ENCODE measurements around the gene SPINT2.
A peak's percentile ranks its signal among the peaks of the same experiment; 100 is the strongest.

SPINT2 gene

DNA sequence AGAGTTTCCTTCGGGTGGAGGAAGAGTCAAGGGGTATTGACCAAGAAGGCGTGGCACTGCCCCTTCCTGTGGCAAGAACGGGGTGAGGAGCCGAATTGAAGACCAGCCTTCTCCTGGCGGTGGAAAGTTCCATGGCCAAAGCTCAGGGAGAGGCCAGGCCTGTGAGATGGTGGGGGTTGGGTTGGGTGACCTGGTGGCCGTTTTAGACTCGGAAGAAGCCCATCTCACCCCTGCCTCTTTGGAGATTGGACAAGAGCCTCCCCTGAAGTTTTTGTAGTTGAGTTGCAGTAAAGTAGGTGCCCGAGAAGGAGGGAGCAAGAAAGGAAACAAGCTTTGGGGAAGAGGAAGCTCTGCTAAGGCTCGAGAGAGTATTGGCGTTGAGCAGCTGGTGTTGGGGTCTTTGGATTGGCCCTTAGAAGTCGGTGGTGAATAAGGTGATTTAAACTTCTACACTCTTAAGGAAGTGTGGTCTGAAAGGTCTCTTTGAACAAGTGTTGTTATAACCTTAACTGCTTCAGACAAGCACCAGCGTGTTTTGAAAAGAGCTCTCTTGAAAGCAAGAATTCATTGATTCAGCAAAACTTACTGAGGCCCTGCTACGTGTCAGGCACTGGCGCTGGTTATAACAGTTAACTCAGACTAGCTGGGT is 964 bp downstream of the SPINT2 start:
- DNase-seq = no peak
- intact Hi-C loops (cut with DNase I) = no loop called here

DNA sequence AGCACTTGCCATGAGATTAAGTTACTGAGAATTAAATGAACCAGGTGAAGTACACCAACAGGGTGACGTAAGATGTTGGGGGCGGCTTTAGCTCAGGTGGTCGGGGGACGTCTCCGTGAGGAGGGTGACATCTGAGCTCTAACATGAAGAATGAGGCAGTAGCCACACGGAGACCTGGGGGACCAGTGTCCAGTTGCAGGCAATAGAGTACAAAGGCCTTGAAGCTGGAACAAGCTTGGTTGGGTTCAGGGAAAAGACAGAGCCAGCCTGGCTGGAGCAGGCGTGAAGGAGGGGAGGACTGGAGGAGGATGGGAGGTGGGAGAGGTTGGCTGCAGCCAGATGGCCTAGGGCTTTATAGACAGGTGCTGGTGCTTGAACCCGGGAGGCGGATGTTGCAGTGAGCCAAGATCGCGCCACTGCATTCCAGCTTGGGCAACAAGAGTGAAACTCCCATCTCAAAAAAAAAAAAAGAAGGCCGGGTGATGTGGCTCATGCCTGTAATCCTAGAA is 1.6 kb downstream of the SPINT2 start:
- intact Hi-C loops (cut with DNase I) = no loop called here
- DNase-seq = no peak

DNA sequence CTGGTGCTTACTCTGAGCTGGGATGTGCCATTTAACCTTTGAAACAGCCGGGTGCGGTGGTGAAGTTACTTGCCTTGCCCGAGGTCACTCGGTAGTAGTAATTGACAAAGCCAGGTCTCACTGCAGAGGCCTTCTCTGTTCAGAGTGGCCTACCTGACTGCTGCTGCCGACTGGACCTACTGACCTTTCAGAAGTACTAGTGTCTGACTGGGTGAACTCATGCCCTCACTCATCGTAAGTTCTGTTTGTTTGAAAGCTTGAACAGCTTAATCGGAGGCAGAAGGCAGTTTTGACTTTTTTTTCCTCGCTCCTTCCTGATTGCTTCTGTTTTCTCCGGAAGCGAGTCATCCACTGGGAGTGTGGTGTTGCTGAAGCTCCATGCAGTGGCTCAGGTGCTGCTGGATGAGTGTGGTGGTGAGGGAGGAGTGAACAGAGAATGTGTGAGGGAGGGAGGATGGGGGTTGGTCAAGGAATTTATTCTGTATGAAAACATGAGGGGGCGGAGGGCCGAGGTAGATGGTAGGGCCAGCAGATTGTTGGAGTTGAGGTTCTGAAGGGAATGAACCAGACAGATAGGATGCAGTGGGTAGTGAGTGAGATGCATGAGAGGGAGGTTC is 2.7 kb downstream of the SPINT2 start:
- intact Hi-C loops (cut with DNase I) = no loop called here
- DNase-seq = no peak

DNA sequence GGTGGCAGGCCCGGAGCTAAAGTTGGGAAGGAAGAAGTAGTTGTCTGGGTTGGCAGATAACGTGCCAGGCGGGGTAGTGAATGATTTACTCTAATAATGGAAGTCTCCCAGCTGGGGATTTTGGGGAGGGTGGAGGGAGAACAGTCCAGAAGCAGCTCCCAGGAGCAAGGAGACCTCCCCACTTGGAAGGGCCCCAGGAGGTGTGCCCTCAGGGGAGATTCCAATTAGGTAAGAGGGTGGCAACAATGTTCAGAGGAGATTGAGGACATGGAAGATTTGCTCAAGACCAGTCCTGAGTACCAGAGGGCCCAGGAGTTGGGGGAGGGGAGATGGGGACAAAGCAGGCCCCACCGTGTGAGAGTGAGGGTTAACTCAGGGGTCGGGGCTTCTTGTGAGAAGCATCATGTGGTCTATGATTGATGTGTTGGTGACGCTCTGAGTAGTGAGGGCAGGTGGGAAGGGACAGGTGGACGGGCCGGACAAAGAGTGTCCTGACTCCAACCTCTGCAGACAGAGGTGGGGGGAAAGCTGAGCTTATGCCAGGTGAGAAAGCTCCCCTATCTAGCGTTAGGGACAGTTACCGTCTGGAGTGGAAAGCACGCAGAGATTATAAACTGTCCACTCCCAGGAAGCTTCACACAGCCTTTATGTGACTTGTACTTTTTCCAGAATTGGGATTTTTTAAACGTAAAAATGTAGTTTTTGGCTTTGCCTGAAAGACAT is 3.5 kb downstream of the SPINT2 start:
- no peak for DNase-seq
- intact Hi-C loops (cut with DNase I) = no loop called here

DNA sequence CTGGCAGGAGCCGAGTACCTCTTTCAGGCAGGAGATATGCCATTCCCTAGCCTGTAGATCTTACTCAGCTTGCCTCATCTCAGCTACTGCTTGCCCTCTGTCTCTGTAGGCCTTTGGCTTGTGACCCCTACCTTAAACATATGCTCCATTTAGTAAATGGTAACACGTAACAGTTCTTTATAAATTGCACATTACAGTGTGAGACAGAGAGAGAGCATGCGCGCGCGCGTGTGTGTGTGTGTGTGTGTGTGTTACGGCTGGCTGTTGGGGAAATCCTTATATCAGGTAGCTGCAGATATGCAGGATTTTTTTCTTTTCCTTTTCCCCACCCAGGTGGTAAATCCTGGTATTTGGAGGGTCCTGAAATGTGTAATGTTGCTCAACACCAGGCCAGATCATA is 4.2 kb downstream of the SPINT2 start:
- intact Hi-C loops (cut with DNase I) = no loop called here
- no peak for DNase-seq

DNA sequence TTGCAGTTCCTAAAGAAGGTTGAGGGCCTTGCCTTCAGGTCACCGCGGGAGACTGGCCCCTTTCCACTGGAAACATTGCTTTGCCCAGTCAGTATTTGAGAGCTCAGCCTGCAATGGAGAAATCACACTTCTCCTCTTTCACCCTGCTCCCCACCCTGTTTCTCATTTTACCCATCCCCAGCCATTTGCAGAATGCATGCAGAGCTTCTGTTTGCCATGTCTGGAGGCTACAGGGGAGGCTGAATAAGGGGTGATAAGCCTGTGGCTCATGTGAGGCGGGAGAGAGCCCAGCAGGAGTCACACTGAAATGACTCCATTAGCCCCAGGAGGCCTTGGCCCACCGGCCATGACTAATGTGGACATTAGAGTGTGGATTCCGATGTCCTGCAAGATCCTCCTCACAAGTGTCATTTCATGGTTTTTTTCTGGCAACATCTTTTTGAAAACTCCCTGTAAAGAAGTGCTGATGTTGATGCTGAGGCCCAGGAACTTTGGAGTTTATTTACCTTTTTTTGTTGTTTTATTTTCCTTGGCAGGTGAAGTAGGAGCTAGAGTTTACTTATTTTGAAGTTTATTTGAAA is 6.3 kb downstream of the SPINT2 start:
- intact Hi-C loops (cut with DNase I) = no loop called here
- no peak for DNase-seq

DNA sequence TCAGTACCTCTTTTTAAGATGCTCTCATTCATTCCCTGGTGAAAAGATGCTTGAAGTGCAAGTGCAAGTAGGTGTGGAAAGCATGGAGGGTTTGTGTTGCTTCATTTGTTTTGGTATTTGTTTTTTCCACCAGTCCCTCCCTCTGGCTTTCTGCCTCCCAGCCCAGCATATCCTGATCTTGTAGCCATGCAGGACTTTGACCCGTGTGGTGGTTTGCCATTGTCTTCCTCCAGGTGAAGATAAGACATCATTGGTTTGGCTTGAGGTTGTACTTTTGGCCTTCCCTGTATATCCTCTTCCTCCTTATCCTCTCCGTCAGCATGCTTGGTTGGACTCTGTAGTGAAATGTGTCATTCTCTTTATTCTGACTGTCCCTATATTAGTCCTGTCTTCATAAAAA is 9.1 kb downstream of the SPINT2 start:
- DNase-seq = no peak
- intact Hi-C loops (cut with DNase I) = no loop called here

DNA sequence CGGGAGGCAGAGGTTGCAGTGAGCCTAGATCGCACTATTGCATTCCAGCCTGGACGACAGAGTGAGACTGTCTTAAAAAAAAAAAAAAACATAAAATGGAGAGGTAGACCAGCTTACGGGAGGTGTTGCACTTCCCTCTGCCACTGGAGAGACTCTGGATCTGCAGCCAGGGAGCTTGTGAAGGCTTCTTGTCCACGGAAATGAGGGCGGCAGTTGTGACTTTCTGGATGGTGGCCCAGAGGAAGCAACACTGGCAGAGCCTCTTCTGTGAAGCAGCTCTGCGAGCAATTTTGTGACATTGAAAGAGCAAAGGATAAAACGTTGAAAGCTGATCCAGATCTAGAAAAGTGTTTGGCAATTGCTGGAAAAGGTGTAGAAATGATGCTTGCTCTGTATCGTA is 10.4 kb downstream of the SPINT2 start:
- DNase-seq = peak; percentile 64 to 96 (median 73)
- intact Hi-C loops (cut with DNase I) = no loop called here

- DNase-seq = no peak
- intact Hi-C loops (cut with DNase I) = no loop called here
Measured at GRCh38 chr19:38276942-38277517, 12.7 kb downstream of the SPINT2 start.

DNA sequence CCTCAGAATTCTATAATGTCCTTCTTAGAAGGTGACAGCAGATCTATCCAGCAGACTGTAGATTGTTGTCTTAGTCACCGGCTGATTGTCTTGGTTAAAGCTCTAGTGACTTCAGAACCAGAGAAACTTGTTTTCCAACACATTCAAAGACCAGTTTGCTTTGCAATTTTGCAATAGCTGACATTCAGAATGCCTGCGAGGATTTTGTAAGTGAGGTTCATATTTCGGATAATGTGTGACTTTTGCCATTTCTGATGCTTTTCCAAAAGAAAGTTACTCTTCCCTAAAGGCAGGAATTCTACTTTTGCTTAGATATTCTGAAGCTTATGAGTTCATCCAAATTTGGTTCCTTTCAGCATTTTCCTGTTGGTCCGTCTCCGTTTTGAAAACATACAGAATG is 13.2 kb downstream of the SPINT2 start:
- intact Hi-C loops (cut with DNase I) = no loop called here
- DNase-seq = no peak

DNA sequence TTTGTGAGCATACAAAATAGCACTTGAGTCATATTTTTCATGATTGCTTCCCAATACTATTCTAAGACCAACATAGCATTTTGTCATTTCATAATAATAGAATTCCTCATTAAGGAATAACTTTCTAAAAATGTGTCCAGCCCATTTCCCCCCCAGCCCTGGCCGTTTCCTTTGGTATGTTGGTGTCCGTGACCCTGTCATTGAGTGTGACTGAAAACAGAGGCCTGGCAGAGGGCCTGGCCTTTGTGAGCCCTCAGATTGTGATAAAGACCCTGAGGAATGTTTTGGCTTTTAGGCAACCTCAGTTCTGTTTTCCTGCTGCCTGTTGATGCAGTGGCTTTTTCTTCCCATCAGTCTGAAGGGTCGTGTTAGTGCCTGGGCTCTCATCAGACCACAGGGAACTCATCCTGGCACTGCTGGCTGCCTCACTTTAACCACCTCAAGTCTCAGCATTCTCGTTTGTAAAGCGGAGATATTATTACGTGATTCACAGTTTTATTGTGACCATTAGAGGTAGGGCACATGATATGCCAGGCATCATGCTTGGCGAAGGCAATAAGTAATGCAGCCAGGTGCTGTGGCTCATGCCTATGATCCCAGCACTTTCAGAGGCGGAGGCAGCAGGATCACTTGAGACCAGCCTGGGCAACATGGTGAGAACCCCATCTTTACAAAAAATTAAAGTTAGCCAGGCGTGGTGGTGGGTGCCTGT is 13.8 kb downstream of the SPINT2 start:
- DNase-seq = no peak
- intact Hi-C loops (cut with DNase I) = no loop called here

DNA sequence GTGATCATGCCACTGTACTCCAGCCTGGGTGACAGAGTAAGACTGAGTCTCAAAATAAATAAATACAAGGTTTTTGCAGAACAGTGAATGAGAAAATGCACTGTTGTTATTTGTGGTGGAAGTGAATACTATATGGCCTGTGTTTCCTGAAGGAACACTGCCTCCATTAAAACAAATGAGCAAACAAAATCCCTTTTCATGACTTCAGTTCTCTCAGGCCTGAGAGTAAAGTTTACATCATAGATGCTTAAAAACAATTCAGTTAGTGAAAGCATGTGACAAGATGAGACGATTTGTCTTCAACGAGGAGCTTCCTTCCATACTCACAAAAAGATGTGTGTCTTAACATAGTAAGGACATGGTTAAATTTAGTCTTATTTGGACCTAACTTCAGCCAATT is 14.4 kb downstream of the SPINT2 start:
- intact Hi-C loops (cut with DNase I) = no loop called here
- no peak for DNase-seq

DNA sequence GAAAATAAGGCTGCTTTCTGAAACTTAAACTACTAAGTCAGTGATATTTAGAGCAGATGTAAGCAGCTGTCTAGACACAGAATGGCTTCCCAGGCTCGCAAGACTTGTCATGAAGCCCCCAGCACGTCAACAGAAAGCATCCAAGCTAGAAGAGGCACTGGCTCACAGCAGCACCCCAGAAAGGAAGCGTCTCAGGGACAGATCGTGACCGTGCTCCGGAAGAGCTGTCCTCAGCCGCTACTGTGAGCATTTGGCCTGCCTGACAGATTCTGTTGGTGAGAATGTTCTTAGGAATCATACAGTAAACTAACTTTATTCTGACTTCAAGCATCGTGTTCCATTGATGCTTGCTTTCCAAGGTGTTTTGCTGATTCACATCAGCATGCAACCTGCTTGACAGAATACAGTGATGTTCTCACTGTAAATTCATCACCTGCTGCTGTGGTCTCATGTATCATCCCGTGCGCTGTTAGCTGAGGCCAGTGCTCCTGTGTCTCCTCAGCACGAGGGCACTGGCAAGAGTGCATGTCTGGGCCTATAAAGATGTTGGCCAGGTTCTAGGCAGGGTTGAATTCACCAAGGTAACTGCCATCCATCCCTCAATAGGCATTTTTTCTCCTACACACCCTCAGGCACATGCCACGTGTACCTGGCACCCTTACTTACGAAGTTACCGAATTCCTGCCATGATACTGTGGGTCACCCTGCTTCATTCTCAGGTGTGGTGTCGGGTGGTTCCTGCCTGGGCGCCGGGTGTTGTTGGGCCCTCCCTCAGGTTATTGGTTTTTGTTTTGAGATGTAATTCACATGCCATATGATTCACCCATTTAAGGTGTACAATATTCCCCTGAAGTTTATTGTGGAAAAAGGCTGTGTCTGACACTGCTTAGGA is 15.9 kb downstream of the SPINT2 start:
- intact Hi-C loops (cut with DNase I) = no loop called here
- no peak for DNase-seq

DNA sequence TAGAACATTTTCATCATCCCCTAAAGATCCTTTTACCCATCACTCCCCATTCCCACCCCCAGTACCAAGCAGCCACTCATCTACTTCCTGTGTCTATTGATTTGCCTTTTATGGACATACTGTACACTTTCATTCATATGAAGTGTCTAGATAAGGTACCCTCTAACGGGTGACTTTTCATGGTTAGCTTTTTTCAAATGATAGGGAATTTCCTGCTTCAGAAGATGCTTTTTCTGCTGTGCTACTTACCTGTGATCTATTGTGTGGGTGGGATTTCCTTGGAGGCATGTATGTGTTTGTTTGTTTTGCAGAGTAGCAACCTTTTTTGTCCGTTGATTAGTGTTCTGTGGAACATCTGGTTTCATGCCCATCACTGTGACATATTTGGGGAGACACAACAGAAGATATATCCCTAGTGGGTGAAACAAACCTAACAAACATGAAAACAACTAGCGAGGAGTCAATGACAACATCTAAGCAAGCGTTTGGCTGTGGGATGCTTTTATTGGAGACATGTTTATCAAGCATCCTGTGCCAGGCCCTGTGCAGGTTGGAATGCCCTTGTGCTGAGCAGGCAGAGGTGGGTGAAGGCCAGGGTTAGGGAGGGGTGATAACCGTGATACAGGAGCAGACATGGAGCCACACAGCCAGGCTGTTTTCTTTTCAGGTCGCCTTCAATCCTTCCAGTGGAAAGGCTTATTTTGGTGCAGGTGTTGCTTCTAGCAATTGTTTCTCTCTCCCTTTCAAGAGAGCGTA is 17.6 kb downstream of the SPINT2 start:
- intact Hi-C loops (cut with DNase I) = no loop called here
- DNase-seq = no peak

GRCh38 chr19:38283271-38283670 is 18.9 kb downstream of the SPINT2 start:
- intact Hi-C loops (cut with DNase I) = no loop called here

GRCh38 chr19:38284422-38284821 is 20.0 kb downstream of the SPINT2 start:
- DNase-seq = no peak

More at GRCh38 chr19:38283271-38283670, 18.9 kb downstream of the SPINT2 start:
- no peak for DNase-seq

DNA sequence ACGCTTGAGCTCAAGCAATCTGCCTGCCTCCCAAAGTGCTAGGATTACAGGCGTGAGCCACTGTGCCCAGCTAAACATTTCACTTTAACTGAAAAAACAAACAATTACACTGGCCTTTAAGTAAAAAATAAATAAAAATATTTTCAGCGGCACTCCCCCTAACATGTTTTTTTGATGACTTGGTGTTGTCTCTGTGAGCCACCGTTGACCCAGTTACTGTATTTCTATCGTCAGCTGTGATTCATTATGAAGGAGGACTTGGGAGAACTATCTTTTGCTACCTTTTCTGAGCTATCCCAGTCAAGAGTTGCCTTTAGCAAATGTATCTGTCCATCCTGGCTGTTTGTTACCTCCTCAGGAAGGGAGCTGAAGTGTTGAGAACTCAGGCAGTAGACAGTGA is 21.2 kb downstream of the SPINT2 start:
- no peak for DNase-seq
- intact Hi-C loops (cut with DNase I) = no loop called here

More at GRCh38 chr19:38284422-38284821, 20.0 kb downstream of the SPINT2 start:
- intact Hi-C loops (cut with DNase I) = no loop called here

GRCh38 chr19:38287604-38288003 is 23.2 kb downstream of the SPINT2 start:
- intact Hi-C loops (cut with DNase I) = no loop called here

More at GRCh38 chr19:38287604-38288003, 23.2 kb downstream of the SPINT2 start:
- peak in 1 of 10 donors; percentile 19 for DNase-seq

Measured in posterior cingulate gyrus (tissue), 11 donors.